K562 (cell line): ENCODE data around the gene CFAP97D2. TPM values are rescaled to one million over a fixed set of nuclear protein-coding genes. Genes with fewer than 3 reads are reported as not detected.

ENCODE experiments used
- ATAC-seq: fragments of 200-7000 bp; cut with Tn5 transposase; 3 replicates; pipeline ENCODE4 v1.9.1; 2020; ENCODE audit warnings: moderate library complexity
- BruUV-seq: library from RNA; stranded (reverse); fragments of 400-500 nt; replicated peaks from 2 replicates; lab custom pipeline; 2021; lab: Mats Ljungman, UMichigan
- CTCF ChIA-PET: fragments of 300-600 bp; formaldehyde crosslinking; extraction: SDS; loops from one replicate; lab custom pipeline; 2021; ENCODE audit warnings: low intra/inter-chr PET ratio; lab: Yijun Ruan, JAX
- POLR2A ChIA-PET: fragments of 300-600, 350-650 bp; sonication (Branson Sonifier 250); formaldehyde crosslinking; extraction: SDS; loops from one replicate; lab custom pipeline; 2021; ENCODE audit warnings: antibody characterized with exemption, inconsistent platforms; lab: Yijun Ruan, JAX
- DNase-seq, 4 experiments: peaks; one replicate each; pipeline versions ENCODE4 v3.0.0 to v3.0.0-alpha.2; 2011 to 2018; ENCODE audit warnings: low spot score in 3 of 4, mixed read lengths in 3 of 4; ENCODE audit errors: extremely low read depth in 1 of 4
- FAIRE-seq: peaks from 2 replicates; lab custom pipeline; 2011; peaks lifted over from hg19 to GRCh38; lab: Jason Lieb, UNC
- H2AFZ ChIP-seq: 2 replicates; pipeline ENCODE4 v1.6.0; 2011; ENCODE audit warnings: low read depth, low read length, control low read depth, inconsistent platforms
- H3K27ac ChIP-seq: fragments of 200-600 bp; 3 replicates; pipeline ENCODE4 v1.8.0; 2011; ENCODE audit warnings: low read depth, mild to moderate bottlenecking, control low read depth, inconsistent platforms, low read length, moderate library complexity, mixed read lengths; ENCODE audit errors: extremely low read depth
- H3K27me3 ChIP-seq, 2 experiments: fragments of 300-600 bp in 1 of 2; 2 replicates in 1 of 2; 3 replicates in 1 of 2; pipeline versions ENCODE4 v1.6.0 to v1.8.0; 2011; ENCODE audit warnings: inconsistent platforms in 2 of 2, low read length in 2 of 2, mild to moderate bottlenecking in 1 of 2, mixed read lengths in 1 of 2, moderate library complexity in 1 of 2; ENCODE audit not compliant: control insufficient read depth in 2 of 2, insufficient read depth in 2 of 2
- H3K36me3 ChIP-seq: fragments of 300-600 bp; 3 replicates; pipeline ENCODE4 v1.8.0; 2011; ENCODE audit warnings: mild to moderate bottlenecking, low read length, inconsistent platforms; ENCODE audit not compliant: control insufficient read depth, insufficient read depth
- H3K4me1 ChIP-seq, 2 experiments: fragments of 200-600 bp in 1 of 2; replicated peaks in 1 of 2; 2 replicates in 1 of 2; 3 replicates in 1 of 2; pipeline versions ENCODE4 v1.5.1 to v1.8.0; 2011; ENCODE audit warnings: inconsistent platforms in 2 of 2, low read length in 2 of 2, mild to moderate bottlenecking in 1 of 2, mixed read lengths in 1 of 2, moderate library complexity in 1 of 2; ENCODE audit not compliant: control insufficient read depth in 2 of 2, insufficient read depth in 2 of 2
- H3K4me2 ChIP-seq: 2 replicates; pipeline ENCODE4 v1.6.1; 2011; ENCODE audit warnings: low read length, control low read depth, inconsistent platforms, mixed read lengths; ENCODE audit not compliant: insufficient read depth
- H3K4me3 ChIP-seq: fragments of 200-600 bp; sonication (generic), shearing (Covaris generic); 2 replicates; pipeline ENCODE4 v1.5.1; 2016; ENCODE audit warnings: control low read depth, inconsistent platforms
- H3K79me2 ChIP-seq: fragments of 200-600 bp; 3 replicates; pipeline ENCODE4 v1.8.0; 2011; ENCODE audit warnings: low read length, inconsistent platforms; ENCODE audit not compliant: control insufficient read depth, insufficient read depth
- H3K9ac ChIP-seq, 2 experiments: 2 replicates each; pipeline versions ENCODE4 v1.6.0 to v1.6.1; 2011; ENCODE audit warnings: low read depth in 2 of 2, low read length in 2 of 2, control low read depth in 1 of 2, inconsistent platforms in 1 of 2, mild to moderate bottlenecking in 1 of 2, mixed read lengths in 1 of 2; ENCODE audit not compliant: insufficient read depth in 1 of 2
- H3K9me1 ChIP-seq: one replicate; pipeline ENCODE4 v1.6.0; 2011; ENCODE audit warnings: inconsistent platforms, mild to moderate bottlenecking, low read length, moderate library complexity; ENCODE audit not compliant: control insufficient read depth, insufficient read depth
- H3K9me3 ChIP-seq: replicated peaks from 2 replicates; pipeline ENCODE4 v1.5.1; 2011; ENCODE audit warnings: low read depth, low read length, inconsistent platforms; ENCODE audit not compliant: control insufficient read depth, insufficient read depth
- H4K20me1 ChIP-seq: replicated peaks from 2 replicates; pipeline ENCODE4 v1.6.1; 2011; ENCODE audit warnings: low read length, inconsistent platforms, mixed read lengths; ENCODE audit not compliant: control insufficient read depth, insufficient read depth
- CEBPB ChIP-seq: fragments of 450-650 bp; IDR thresholded peaks from 2 replicates; pipeline ENCODE4 v1.6.1; 2016; ENCODE audit warnings: missing genetic modification characterization, missing compliant biosample characterization
- CEBPG ChIP-seq, 3 experiments: fragments of 200-800 bp in 1 of 3; sonication (Bioruptor generic) in 1 of 3; sonication (generic) in 1 of 3; formaldehyde crosslinking in 1 of 3; IDR thresholded peaks in 2 of 3; conservative IDR thresholded peaks in 1 of 3; 2 replicates each; pipeline versions ENCODE4 v1.6.1 to v1.8.0; 2016 to 2022; ENCODE audit warnings: missing compliant biosample characterization in 2 of 3, missing genetic modification characterization in 2 of 3, mild to moderate bottlenecking in 1 of 3, missing genetic modification reagents in 1 of 3
- E2F1 ChIP-seq: sonication (generic); formaldehyde crosslinking; IDR thresholded peaks from 2 replicates; pipeline ENCODE4 v1.8.1; 2023; ENCODE audit warnings: mild to moderate bottlenecking, missing genetic modification reagents, moderate library complexity
- FOXJ2 ChIP-seq: fragments of 200-800 bp; sonication (Bioruptor generic); IDR thresholded peaks from 2 replicates; pipeline ENCODE4 v1.6.1; 2016; ENCODE audit warnings: missing genetic modification characterization, missing compliant biosample characterization
- MGA ChIP-seq: fragments of 450-650 bp; IDR thresholded peaks from 2 replicates; pipeline ENCODE4 v1.6.1; 2016; ENCODE audit warnings: mild to moderate bottlenecking, moderate library complexity
- MNT ChIP-seq, 2 experiments: fragments of 450-650 bp; conservative IDR thresholded peaks; 2 replicates each; pipeline ENCODE4 v1.6.1; 2017; ENCODE audit warnings: mild to moderate bottlenecking in 2 of 2, moderate library complexity in 2 of 2
- MTA1 ChIP-seq: fragments of 450-650 bp; IDR thresholded peaks from 2 replicates; pipeline ENCODE4 v1.6.1; 2017; ENCODE audit warnings: borderline replicate concordance
- WGBS: fragments of 100-300 bp; shearing (Covaris generic); methylation state at CpG from one replicate; pipeline ENCODE4 v1.1.6; 2016; ENCODE audit warnings: low coverage, mixed read lengths; ENCODE audit not compliant: insufficient coverage; ENCODE audit errors: missing lambda C conversion rate; 5-methylcytosine and 5-hydroxymethylcytosine counted together
- in situ Hi-C: fragments of 300-500 bp; cut with MboI; formaldehyde crosslinking; loops from 4 replicates; pipeline ENCODE4 v1.15.0; 2018; ENCODE audit warnings: inconsistent platforms, mixed read lengths
- intact Hi-C: fragments of 100-400 bp; cut with micrococcal nuclease; formaldehyde crosslinking; loops from 2 replicates; pipeline ENCODE4 v1.14.2; 2022
- polyA plus RNA-seq, 8 experiments: library from polyadenylated mRNA; depleted of rRNA in 4 of 8; stranded (reverse) in 5 of 8; unstranded in 3 of 8; fragments of >200 nt; fragmentation: Nextera tagmentation in 2 of 8; fragmentation: Illumina TruSeq in 1 of 8; extraction: Ambion mirVana in 2 of 8; extraction: Trizol in 1 of 8; gene quantifications; 2 replicates each; pipeline versions ENCODE4 v1.2.1 to v1.2.3, GENCODE V29; 2011 to 2014; ENCODE audit warnings: inconsistent platforms in 1 of 8, missing spikeins in 1 of 8
- total RNA-seq, 7 experiments: library from RNA; depleted of rRNA in 6 of 7; stranded (reverse); fragments of >200 nt in 6 of 7; fragmentation: Illumina TruSeq in 2 of 7; extraction: Trizol in 2 of 7; gene quantifications; 2 replicates each; pipeline versions ENCODE4 v1.2.1 to v1.2.3, GENCODE V29; 2011 to 2021; ENCODE audit warnings: low replicate concordance in 1 of 7

Gene CFAP97D2
- total and polyA plus RNA-seq, 9 of the 15 experiments (the other 6 are each of a cell fraction or from before 2014, with no cell fraction given), result not detected

- peaks cover 33% of the 10 kb centered on the region for H3K79me2 ChIP-seq
- POLR2A ChIA-PET, result interaction anchor here (1.0 kb wide), 2 partner anchors 13 to 27 kb away, joined by 3 to 4 read pairs; no protein-coding TSS in a partner anchor
- no TSS peak for BruUV-seq
- H3K27ac ChIP-seq, result peak overlapping the region; percentile 82
- no peak for FAIRE-seq
- no peaks in the 10 kb centered on the region for H4K20me1 ChIP-seq
- H3K27me3 ChIP-seq, result no peaks in the 10 kb centered on the region
- 24% methylated on average over 4 of the region's 4 CpGs for WGBS
- ATAC-seq, result no peak
- no peak overlapping the region for H2AFZ ChIP-seq
- peak overlapping the region; percentile 98 for H3K4me2 ChIP-seq
- CTCF ChIA-PET, result no interaction called here
- intact Hi-C loops, result no loop called here
- peaks cover 7% of the 10 kb centered on the region; the same call in 1 of the 2 replicates for H3K9me3 ChIP-seq
- H3K4me1 ChIP-seq, result peaks cover 11 to 28% of the 10 kb centered on the region in 2 experiments; a peak in 4 of 5 replicates
- no peaks in the 10 kb centered on the region for H3K9me1 ChIP-seq
- H3K4me3 ChIP-seq, result peak overlapping the region; percentile 87
- peaks cover 48% of the 10 kb centered on the region for H3K36me3 ChIP-seq
- no peak for DNase-seq
- in situ Hi-C loops, result no loop called here
- H3K9ac ChIP-seq, result peak overlapping the region in 1 of 2 experiments; percentile 89; a peak in 3 of 4 replicates
- TF ChIP-seq MNT (conservative IDR thresholded peaks at IDR 0.05), result no peak
- peak; percentile 63 for TF ChIP-seq CEBPB (tag)
- TF ChIP-seq MGA, result no peak
- TF ChIP-seq MTA1, result no peak
- TF ChIP-seq FOXJ2 (tag), result no peak
- TF ChIP-seq E2F1, result no peak
- TF ChIP-seq CEBPG (CRISPR knock-in tag; IDR thresholded peaks at IDR 0.05), result no peak
- TF ChIP-seq CEBPG (tag; conservative IDR thresholded peaks at IDR 0.05 in 1 of 2, IDR thresholded peaks at IDR 0.05 in 1 of 2), result peak in 1 of 2 experiments; percentile 58; a peak in 2 of 4 replicates
Observed at GRCh38 chr13:114236227-114236626, 57.2 kb downstream of the CFAP97D2 start.
